ENCODE data around the gene BAIAP3. TPM values are rescaled to one million over a fixed set of nuclear protein-coding genes. Genes with fewer than 3 reads are reported as not detected.
A peak's percentile ranks its signal among the peaks of the same experiment; 100 is the strongest.

The BAIAP3 gene
- polyA plus RNA-seq, 1 donor from 2014 or later: 65.2 TPM

DNA sequence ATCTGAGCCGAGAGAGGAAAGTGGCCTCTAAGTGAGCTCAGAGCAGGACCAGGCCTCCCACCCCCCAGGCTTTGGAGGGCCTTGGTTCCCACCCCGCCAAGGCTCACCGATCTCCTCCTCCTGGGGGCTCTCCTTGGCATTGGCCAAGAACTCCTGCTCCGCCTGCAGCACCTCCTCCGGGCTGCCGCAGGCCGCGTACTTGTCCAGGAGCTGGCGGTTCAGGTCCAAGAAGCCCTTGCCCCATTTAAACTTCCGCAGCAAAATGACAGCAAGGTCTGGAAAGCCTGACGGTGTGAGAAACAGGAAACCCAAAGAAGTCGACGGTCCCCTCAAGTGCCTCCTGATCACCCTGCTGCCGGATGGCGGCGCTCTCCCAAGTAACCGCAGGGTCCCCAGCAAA, 16.5 kb downstream of the BAIAP3 start:
- Histone ChIP-seq H3K36me3 (ENCODE audit: insufficient read depth, low read length) (no peaks in the 10 kb centered on the region), H3K9ac (ENCODE audit: low read length) (no peak overlapping the region), H2AFZ (ENCODE audit: low read depth, low read length) (no peak overlapping the region), H3K4me2 (ENCODE audit: low read length) (no peak overlapping the region), H3K79me2 (replicated peaks; ENCODE audit: insufficient read depth, low read length) (peaks cover 26% of the 10 kb centered on the region), H3K4me3 (ENCODE audit: low read length) (peak overlapping the region; percentile 97), H3F3A (ENCODE audit: insufficient read depth, low read length, poor library complexity, severe bottlenecking) (no peaks in the 10 kb centered on the region), H3K27me3 (ENCODE audit: insufficient read depth, low read depth, low read length) (no peaks in the 10 kb centered on the region), H3K9me2 (ENCODE audit: insufficient read depth, low read length) (no peaks in the 10 kb centered on the region), H3K27ac (ENCODE audit: low read length) (no peak overlapping the region), H4K20me1 (ENCODE audit: insufficient read depth) (no peaks in the 10 kb centered on the region), H3K9me3 (ENCODE audit: low read length) (no peaks in the 10 kb centered on the region)
- TF ChIP-seq, protein P1, sequence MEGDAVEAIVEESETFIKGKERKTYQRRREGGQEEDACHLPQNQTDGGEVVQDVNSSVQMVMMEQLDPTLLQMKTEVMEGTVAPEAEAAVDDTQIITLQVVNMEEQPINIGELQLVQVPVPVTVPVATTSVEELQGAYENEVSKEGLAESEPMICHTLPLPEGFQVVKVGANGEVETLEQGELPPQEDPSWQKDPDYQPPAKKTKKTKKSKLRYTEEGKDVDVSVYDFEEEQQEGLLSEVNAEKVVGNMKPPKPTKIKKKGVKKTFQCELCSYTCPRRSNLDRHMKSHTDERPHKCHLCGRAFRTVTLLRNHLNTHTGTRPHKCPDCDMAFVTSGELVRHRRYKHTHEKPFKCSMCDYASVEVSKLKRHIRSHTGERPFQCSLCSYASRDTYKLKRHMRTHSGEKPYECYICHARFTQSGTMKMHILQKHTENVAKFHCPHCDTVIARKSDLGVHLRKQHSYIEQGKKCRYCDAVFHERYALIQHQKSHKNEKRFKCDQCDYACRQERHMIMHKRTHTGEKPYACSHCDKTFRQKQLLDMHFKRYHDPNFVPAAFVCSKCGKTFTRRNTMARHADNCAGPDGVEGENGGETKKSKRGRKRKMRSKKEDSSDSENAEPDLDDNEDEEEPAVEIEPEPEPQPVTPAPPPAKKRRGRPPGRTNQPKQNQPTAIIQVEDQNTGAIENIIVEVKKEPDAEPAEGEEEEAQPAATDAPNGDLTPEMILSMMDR (IDR thresholded peaks at IDR 0.05; ENCODE audit: poor library complexity, severe bottlenecking): no peak
- TF ChIP-seq TAF1 (IDR thresholded peaks at IDR 0.05; ENCODE audit: low read depth) (no peak), RAD21 (conservative IDR thresholded peaks at IDR 0.05) (no peak), EZH2 (IDR thresholded peaks at IDR 0.05; ENCODE audit: borderline replicate concordance, insufficient read depth, low read length, poor library complexity, severe bottlenecking) (no peak), MXI1 (conservative IDR thresholded peaks at IDR 0.05; ENCODE audit: poor library complexity, severe bottlenecking) (no peak), POLR2AphosphoS5 (IDR thresholded peaks at IDR 0.05) (no peak), EP300 (conservative IDR thresholded peaks at IDR 0.05; ENCODE audit: poor library complexity, severe bottlenecking) (no peak), SMC3 (conservative IDR thresholded peaks at IDR 0.05; ENCODE audit: poor library complexity) (no peak)
- TF ChIP-seq, protein P2, sequence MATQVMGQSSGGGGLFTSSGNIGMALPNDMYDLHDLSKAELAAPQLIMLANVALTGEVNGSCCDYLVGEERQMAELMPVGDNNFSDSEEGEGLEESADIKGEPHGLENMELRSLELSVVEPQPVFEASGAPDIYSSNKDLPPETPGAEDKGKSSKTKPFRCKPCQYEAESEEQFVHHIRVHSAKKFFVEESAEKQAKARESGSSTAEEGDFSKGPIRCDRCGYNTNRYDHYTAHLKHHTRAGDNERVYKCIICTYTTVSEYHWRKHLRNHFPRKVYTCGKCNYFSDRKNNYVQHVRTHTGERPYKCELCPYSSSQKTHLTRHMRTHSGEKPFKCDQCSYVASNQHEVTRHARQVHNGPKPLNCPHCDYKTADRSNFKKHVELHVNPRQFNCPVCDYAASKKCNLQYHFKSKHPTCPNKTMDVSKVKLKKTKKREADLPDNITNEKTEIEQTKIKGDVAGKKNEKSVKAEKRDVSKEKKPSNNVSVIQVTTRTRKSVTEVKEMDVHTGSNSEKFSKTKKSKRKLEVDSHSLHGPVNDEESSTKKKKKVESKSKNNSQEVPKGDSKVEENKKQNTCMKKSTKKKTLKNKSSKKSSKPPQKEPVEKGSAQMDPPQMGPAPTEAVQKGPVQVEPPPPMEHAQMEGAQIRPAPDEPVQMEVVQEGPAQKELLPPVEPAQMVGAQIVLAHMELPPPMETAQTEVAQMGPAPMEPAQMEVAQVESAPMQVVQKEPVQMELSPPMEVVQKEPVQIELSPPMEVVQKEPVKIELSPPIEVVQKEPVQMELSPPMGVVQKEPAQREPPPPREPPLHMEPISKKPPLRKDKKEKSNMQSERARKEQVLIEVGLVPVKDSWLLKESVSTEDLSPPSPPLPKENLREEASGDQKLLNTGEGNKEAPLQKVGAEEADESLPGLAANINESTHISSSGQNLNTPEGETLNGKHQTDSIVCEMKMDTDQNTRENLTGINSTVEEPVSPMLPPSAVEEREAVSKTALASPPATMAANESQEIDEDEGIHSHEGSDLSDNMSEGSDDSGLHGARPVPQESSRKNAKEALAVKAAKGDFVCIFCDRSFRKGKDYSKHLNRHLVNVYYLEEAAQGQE (IDR thresholded peaks at IDR 0.05; ENCODE audit: borderline replicate concordance): no peak

DNA sequence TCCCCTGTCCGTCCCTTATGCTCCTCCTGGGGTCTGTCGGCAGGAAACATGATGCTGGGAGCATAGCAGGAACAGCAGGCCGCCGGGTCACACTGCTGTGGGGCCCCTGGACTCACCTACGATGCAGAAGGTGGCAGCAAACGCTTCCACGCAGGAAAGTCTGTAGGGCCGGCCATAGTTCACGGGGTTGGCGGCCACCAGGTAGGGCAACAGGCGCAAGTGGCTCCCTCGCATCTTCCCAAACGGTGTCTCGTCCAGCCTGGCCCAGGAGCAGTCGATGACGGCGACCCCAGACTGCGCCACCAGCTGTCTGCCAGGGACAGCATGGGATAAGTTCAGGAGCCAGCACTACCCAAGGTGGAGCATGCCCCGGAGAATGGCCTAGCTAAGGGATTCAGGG, 17.2 kb downstream of the BAIAP3 start:
- no peaks in the 10 kb centered on the region for H3K27me3 ChIP-seq (ENCODE audit: insufficient read depth, low read depth, low read length)
- H3K9me2 ChIP-seq (ENCODE audit: insufficient read depth, low read length): no peaks in the 10 kb centered on the region
- H3K4me2 ChIP-seq (ENCODE audit: low read length): peak overlapping the region; percentile 75
- no peaks in the 10 kb centered on the region for H3F3A ChIP-seq (ENCODE audit: insufficient read depth, low read length, poor library complexity, severe bottlenecking)
- peak overlapping the region; percentile 70 for H3K9ac ChIP-seq (ENCODE audit: low read length)
- peak overlapping the region; percentile 97 for H3K4me3 ChIP-seq (ENCODE audit: low read length)
- H3K36me3 ChIP-seq (ENCODE audit: insufficient read depth, low read length): no peaks in the 10 kb centered on the region
- no peak overlapping the region for H2AFZ ChIP-seq (ENCODE audit: low read depth, low read length)
- H4K20me1 ChIP-seq (ENCODE audit: insufficient read depth): no peaks in the 10 kb centered on the region
- H3K9me3 ChIP-seq (ENCODE audit: low read length): no peaks in the 10 kb centered on the region
- H3K27ac ChIP-seq (ENCODE audit: low read length): no peak overlapping the region
- H3K79me2 ChIP-seq (replicated peaks; ENCODE audit: insufficient read depth, low read length): peaks cover 26% of the 10 kb centered on the region
- no peak for TF ChIP-seq MXI1 (conservative IDR thresholded peaks at IDR 0.05; ENCODE audit: poor library complexity, severe bottlenecking)
- TF ChIP-seq EP300 (conservative IDR thresholded peaks at IDR 0.05; ENCODE audit: poor library complexity, severe bottlenecking): no peak

DNA sequence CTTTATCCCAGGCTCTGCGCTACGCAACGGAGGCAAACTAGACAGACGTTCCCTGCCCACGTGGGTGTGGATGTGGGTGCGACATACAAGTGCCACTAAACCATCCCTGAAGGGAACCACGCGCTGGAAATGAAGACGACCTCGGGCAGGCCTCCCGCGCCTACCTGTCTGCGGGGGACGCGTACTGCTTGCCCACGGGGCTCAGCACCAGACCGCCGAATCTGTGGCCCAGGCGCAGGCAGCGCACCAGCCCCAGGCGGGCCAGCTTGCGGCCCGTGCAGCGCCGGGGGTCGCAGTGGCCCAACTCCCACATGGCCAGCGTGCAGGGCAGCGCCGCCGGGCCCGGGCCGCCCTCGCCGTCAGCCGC, 17.8 kb downstream of the BAIAP3 start:
- peak overlapping the region; percentile 70 for H3K9ac ChIP-seq (ENCODE audit: low read length)
- H3K79me2 ChIP-seq (replicated peaks; ENCODE audit: insufficient read depth, low read length): peaks cover 26% of the 10 kb centered on the region
- H3K27me3 ChIP-seq (ENCODE audit: insufficient read depth, low read depth, low read length): no peaks in the 10 kb centered on the region
- no peak overlapping the region for H3K27ac ChIP-seq (ENCODE audit: low read length)
- no peaks in the 10 kb centered on the region for H3K36me3 ChIP-seq (ENCODE audit: insufficient read depth, low read length)
- no peaks in the 10 kb centered on the region for H3F3A ChIP-seq (ENCODE audit: insufficient read depth, low read length, poor library complexity, severe bottlenecking)
- H2AFZ ChIP-seq (ENCODE audit: low read depth, low read length): no peak overlapping the region
- no peak for TF ChIP-seq TAF1 (IDR thresholded peaks at IDR 0.05; ENCODE audit: low read depth)
- no peak for TF ChIP-seq EP300 (conservative IDR thresholded peaks at IDR 0.05; ENCODE audit: poor library complexity, severe bottlenecking)
- TF ChIP-seq, protein P2 (IDR thresholded peaks at IDR 0.05; ENCODE audit: borderline replicate concordance): no peak
- TF ChIP-seq, protein P1 (IDR thresholded peaks at IDR 0.05; ENCODE audit: poor library complexity, severe bottlenecking): no peak
- no peak for TF ChIP-seq SMC3 (conservative IDR thresholded peaks at IDR 0.05; ENCODE audit: poor library complexity)
- TF ChIP-seq RAD21 (conservative IDR thresholded peaks at IDR 0.05): no peak
- TF ChIP-seq MXI1 (conservative IDR thresholded peaks at IDR 0.05; ENCODE audit: poor library complexity, severe bottlenecking): no peak
- no peak for TF ChIP-seq POLR2AphosphoS5 (IDR thresholded peaks at IDR 0.05)
- no peak for TF ChIP-seq EZH2 (IDR thresholded peaks at IDR 0.05; ENCODE audit: borderline replicate concordance, insufficient read depth, low read length, poor library complexity, severe bottlenecking)
- peak overlapping the region; percentile 75 for H3K4me2 ChIP-seq (ENCODE audit: low read length)
- H3K9me3 ChIP-seq (ENCODE audit: low read length): no peaks in the 10 kb centered on the region
- H3K4me3 ChIP-seq (ENCODE audit: low read length): peak overlapping the region; percentile 97
- no peaks in the 10 kb centered on the region for H4K20me1 ChIP-seq (ENCODE audit: insufficient read depth)
- no peaks in the 10 kb centered on the region for H3K9me2 ChIP-seq (ENCODE audit: insufficient read depth, low read length)

All from neural cell (in vitro differentiated cells).